DND-41 (cell line): Measurements from ENCODE around the gene TCF25.

Experiments used
- ATAC-seq: fragments of 200-7000 bp; cut with Tn5 transposase; 3 replicates; pipeline ENCODE4 v1.9.1; 2021; ENCODE audit warnings: low read depth; ENCODE audit not compliant: insufficient read depth
- DNase-seq: peaks from one replicate; pipeline ENCODE4 v3.0.0-alpha.2; 2020
- H2AFZ ChIP-seq: 2 replicates; pipeline ENCODE4 v1.6.0; 2012; ENCODE audit warnings: low read depth, low read length
- H3K27ac ChIP-seq: 2 replicates; pipeline ENCODE4 v1.5.1; 2012; ENCODE audit warnings: low read length, inconsistent platforms
- H3K27me3 ChIP-seq: fragments of 200-600 bp; sonication (generic); 2 replicates; pipeline ENCODE4 v1.6.0; 2012; ENCODE audit warnings: low read length, mild to moderate bottlenecking, inconsistent platforms; ENCODE audit not compliant: insufficient read depth, poor library complexity
- H3K36me3 ChIP-seq: 2 replicates; pipeline ENCODE4 v1.5.1; 2012; ENCODE audit warnings: low read length, inconsistent platforms; ENCODE audit not compliant: insufficient read depth
- H3K4me1 ChIP-seq: 2 replicates; pipeline ENCODE4 v1.5.1; 2012; ENCODE audit warnings: mild to moderate bottlenecking, low read length; ENCODE audit not compliant: insufficient read depth
- H3K4me2 ChIP-seq: 2 replicates; pipeline ENCODE4 v1.6.0; 2012; ENCODE audit warnings: mild to moderate bottlenecking, moderate library complexity, low read length, inconsistent platforms; ENCODE audit not compliant: insufficient read depth
- H3K4me3 ChIP-seq, 2 experiments: fragments of 200-600 bp in 1 of 2; shearing (Covaris generic) in 1 of 2; 2 replicates each; pipeline ENCODE4 v1.5.1; 2012 to 2016; ENCODE audit warnings: inconsistent platforms in 2 of 2, low read length in 2 of 2, mild to moderate bottlenecking in 2 of 2, low read depth in 1 of 2, moderate library complexity in 1 of 2
- H3K79me2 ChIP-seq: 2 replicates; pipeline ENCODE4 v1.6.0; 2012; ENCODE audit warnings: low read length, inconsistent platforms; ENCODE audit not compliant: insufficient read depth
- H3K9ac ChIP-seq: 2 replicates; pipeline ENCODE4 v1.6.0; 2012; ENCODE audit warnings: low read depth, mild to moderate bottlenecking, inconsistent platforms, low read length, moderate library complexity
- H3K9me3 ChIP-seq: 2 replicates; pipeline ENCODE4 v1.5.1; 2012; ENCODE audit warnings: low read length, moderate library complexity, mild to moderate bottlenecking, inconsistent platforms; ENCODE audit not compliant: insufficient read depth, severe bottlenecking
- H4K20me1 ChIP-seq: 2 replicates; pipeline ENCODE4 v1.6.0; 2012; ENCODE audit warnings: low read length; ENCODE audit not compliant: insufficient read depth
- CTCF ChIP-seq: IDR thresholded peaks from 2 replicates; pipeline ENCODE4 v1.5.1; 2012; ENCODE audit warnings: borderline replicate concordance, low read length, moderate library complexity, mild to moderate bottlenecking; ENCODE audit not compliant: poor library complexity, severe bottlenecking; ENCODE audit errors: extremely low read depth
- EZH2 ChIP-seq: IDR thresholded peaks from 3 replicates; pipeline ENCODE4 v1.6.1; 2012; ENCODE audit warnings: borderline replicate concordance, low read depth, mild to moderate bottlenecking, moderate library complexity, low read length, inconsistent platforms; ENCODE audit not compliant: severe bottlenecking

TCF25 gene

GRCh38 chr16:89858973-89859614, 14.3 kb upstream of the TCF25 start:
- H3K27ac ChIP-seq, result no peak overlapping the region
- no peak overlapping the region for H3K9ac ChIP-seq
- H2AFZ ChIP-seq, result no peak overlapping the region
- peaks cover 20% of the 10 kb centered on the region for H3K4me1 ChIP-seq
- H3K4me3 ChIP-seq, result no peak overlapping the region
- no peaks in the 10 kb centered on the region for H3K36me3 ChIP-seq
- no peak overlapping the region for H3K4me2 ChIP-seq
- no peaks in the 10 kb centered on the region for H3K27me3 ChIP-seq
- ATAC-seq (no peak), DNase-seq (no peak)
- no peaks in the 10 kb centered on the region for H3K9me3 ChIP-seq
- TF ChIP-seq EZH2, result no peak
- TF ChIP-seq CTCF, result no peak
- peaks cover 2% of the 10 kb centered on the region; the same call in 1 of the 2 replicates for H4K20me1 ChIP-seq
- H3K79me2 ChIP-seq, result no peaks in the 10 kb centered on the region

GRCh38 chr16:89859615-89860007, 13.8 kb upstream of the TCF25 start:
- Histone ChIP-seq H3K27ac (no peak overlapping the region), H3K4me3 (no peak overlapping the region), H3K4me1 (peaks cover 25% of the 10 kb centered on the region), H4K20me1 (peaks cover 2% of the 10 kb centered on the region; the same call in 1 of the 2 replicates), H3K27me3 (no peaks in the 10 kb centered on the region), H2AFZ (no peak overlapping the region), H3K79me2 (no peaks in the 10 kb centered on the region), H3K9ac (no peak overlapping the region), H3K4me2 (no peak overlapping the region), H3K9me3 (no peaks in the 10 kb centered on the region), H3K36me3 (no peaks in the 10 kb centered on the region)
- no peak for ATAC-seq
- TF ChIP-seq CTCF (no peak), EZH2 (no peak)
- no peak for DNase-seq

- TF ChIP-seq EZH2 (no peak), CTCF (peak; percentile 98)
- Histone ChIP-seq H3K36me3 (no peaks in the 10 kb centered on the region), H4K20me1 (peaks cover 2% of the 10 kb centered on the region; the same call in 1 of the 2 replicates), H3K4me1 (peaks cover 25% of the 10 kb centered on the region), H3K4me2 (no peak overlapping the region), H2AFZ (no peak overlapping the region), H3K27me3 (no peaks in the 10 kb centered on the region), H3K27ac (no peak overlapping the region), H3K9ac (no peak overlapping the region), H3K4me3 (no peak overlapping the region), H3K9me3 (no peaks in the 10 kb centered on the region), H3K79me2 (no peaks in the 10 kb centered on the region)
- DNase-seq, result peak; percentile 73
- ATAC-seq, result peak; percentile 87
Measured at GRCh38 chr16:89860747-89861304, 12.6 kb upstream of the TCF25 start.
